Mesenteric fat pad (tissue), 1 donor: ENCODE data around the gene CD84. TPM values are rescaled to one million over a fixed set of nuclear protein-coding genes. Genes with fewer than 3 reads are reported as not detected.
"Not testable (repeated sequence)": the region's sequence is repeated elsewhere in the genome, so short reads cannot be mapped to it uniquely, and the experiment has no call there.

Experiments used
- DNase-seq: peaks from one replicate; pipeline ENCODE4 v3.0.0-alpha.2; 2020; ENCODE audit warnings: low spot score
- total RNA-seq: library from RNA; stranded (reverse); fragmentation: NEBNext Ultra II Directional; extraction: Animal tissue kit (Norgen Biotek cat#: 25700); gene quantifications from one replicate; pipeline ENCODE4 v1.2.1, GENCODE V29; 2021
- donor health status: DM: yes; HTN: yes; CAD: no.

The CD84 gene
- total RNA-seq, 1 donor from 2014 or later: 17.1 TPM

GRCh38 chr1:160575112-160575664 lies 4.1 kb downstream of the CD84 start:
- no peak for DNase-seq

- no peak for DNase-seq
Measured at GRCh38 chr1:160570840-160571239, 8.5 kb downstream of the CD84 start.

- DNase-seq: no peak
Measured at GRCh38 chr1:160569806-160570205, 9.5 kb downstream of the CD84 start.

GRCh38 chr1:160567858-160568682 lies 11.2 kb downstream of the CD84 start:
- no peak for DNase-seq

- no peak for DNase-seq
Measured at GRCh38 chr1:160567341-160567740, 12.0 kb downstream of the CD84 start.

GRCh38 chr1:160565564-160565963 lies 13.7 kb downstream of the CD84 start:
- no peak for DNase-seq

- not testable (repeated sequence) for DNase-seq
Measured at GRCh38 chr1:160563230-160563629, 16.1 kb downstream of the CD84 start.

GRCh38 chr1:160562745-160563144 lies 16.6 kb downstream of the CD84 start:
- not testable (repeated sequence) for DNase-seq

- no peak for DNase-seq
Measured at GRCh38 chr1:160560806-160561205, 18.5 kb downstream of the CD84 start.

- DNase-seq: no peak
Measured at GRCh38 chr1:160560045-160560705, 19.1 kb downstream of the CD84 start.

GRCh38 chr1:160559437-160559836 lies 19.9 kb downstream of the CD84 start:
- not testable (repeated sequence) for DNase-seq

GRCh38 chr1:160558660-160559380 lies 20.5 kb downstream of the CD84 start:
- DNase-seq: no peak

GRCh38 chr1:160553778-160554177 lies 25.5 kb downstream of the CD84 start:
- no peak for DNase-seq

- DNase-seq: no peak
Measured at GRCh38 chr1:160552425-160552824, 26.9 kb downstream of the CD84 start.

GRCh38 chr1:160550572-160551034 lies 28.7 kb downstream of the CD84 start:
- DNase-seq: no peak

- DNase-seq: no peak
Measured at GRCh38 chr1:160549665-160550006, 29.7 kb downstream of the CD84 start.

GRCh38 chr1:160548960-160549664 lies 30.2 kb downstream of the CD84 start:
- no peak for DNase-seq

GRCh38 chr1:160548183-160548582 lies 31.1 kb downstream of the CD84 start:
- no peak for DNase-seq

- DNase-seq: no peak
Measured at GRCh38 chr1:160547422-160547821, 31.9 kb downstream of the CD84 start.

- no peak for DNase-seq
Measured at GRCh38 chr1:160546942-160547341, 32.4 kb downstream of the CD84 start.

- no peak for DNase-seq
Measured at GRCh38 chr1:160544647-160545046, 34.6 kb downstream of the CD84 start.
